GM18867 (cell line): ENCODE measurements around the gene MEF2B.
"Not testable (repeated sequence)": the region's sequence is repeated elsewhere in the genome, so short reads cannot be mapped to it uniquely, and the experiment has no call there.

Experiments used
- ATAC-seq: cut with Tn5 transposase; IDR thresholded peaks from one replicate; pipeline ENCODE4 v1.9.1; 2021; ENCODE audit warnings: mild to moderate bottlenecking, moderate library complexity; ENCODE audit not compliant: unreplicated experiment

The MEF2B gene

DNA sequence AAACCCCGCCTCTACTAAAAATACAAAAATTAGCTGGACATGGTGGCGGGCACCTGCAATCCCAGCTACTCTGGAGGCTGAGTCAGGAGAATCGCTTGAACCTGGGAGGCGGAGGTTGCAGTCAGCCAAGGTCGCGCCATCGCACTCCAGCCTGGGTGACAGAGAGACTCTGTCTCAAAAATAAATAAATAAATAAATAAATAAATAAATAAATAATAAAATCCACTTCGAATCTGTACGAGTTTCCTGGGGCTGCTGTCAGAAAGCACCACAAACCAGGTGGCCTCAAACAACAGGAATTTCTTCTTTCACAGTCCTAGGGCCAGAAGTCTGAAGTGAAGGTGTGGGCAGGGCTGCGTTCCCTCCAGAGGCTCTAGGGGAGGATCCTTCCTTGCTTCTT lies 67.5 kb downstream of the MEF2B start:
- ATAC-seq: not testable (repeated sequence)

DNA sequence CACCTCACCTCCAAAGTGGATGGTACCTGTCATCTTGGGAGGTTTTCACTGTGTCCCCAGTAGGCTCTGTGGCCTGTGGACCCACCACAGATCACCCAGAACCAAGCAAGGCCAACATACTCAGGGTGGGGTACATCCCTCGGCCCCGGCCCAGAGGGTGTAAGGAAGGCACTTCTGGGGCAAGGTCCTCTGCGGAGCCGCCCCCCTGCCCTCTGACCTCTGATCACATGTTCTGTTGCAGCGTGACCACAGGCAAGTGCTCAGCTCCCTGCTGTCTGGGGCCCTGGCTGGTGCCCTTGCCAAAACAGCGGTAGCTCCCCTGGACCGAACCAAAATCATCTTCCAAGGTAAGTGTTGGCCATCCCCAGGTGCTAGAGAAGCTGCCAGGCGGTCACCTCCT lies 68.5 kb downstream of the MEF2B start:
- no peak for ATAC-seq

DNA sequence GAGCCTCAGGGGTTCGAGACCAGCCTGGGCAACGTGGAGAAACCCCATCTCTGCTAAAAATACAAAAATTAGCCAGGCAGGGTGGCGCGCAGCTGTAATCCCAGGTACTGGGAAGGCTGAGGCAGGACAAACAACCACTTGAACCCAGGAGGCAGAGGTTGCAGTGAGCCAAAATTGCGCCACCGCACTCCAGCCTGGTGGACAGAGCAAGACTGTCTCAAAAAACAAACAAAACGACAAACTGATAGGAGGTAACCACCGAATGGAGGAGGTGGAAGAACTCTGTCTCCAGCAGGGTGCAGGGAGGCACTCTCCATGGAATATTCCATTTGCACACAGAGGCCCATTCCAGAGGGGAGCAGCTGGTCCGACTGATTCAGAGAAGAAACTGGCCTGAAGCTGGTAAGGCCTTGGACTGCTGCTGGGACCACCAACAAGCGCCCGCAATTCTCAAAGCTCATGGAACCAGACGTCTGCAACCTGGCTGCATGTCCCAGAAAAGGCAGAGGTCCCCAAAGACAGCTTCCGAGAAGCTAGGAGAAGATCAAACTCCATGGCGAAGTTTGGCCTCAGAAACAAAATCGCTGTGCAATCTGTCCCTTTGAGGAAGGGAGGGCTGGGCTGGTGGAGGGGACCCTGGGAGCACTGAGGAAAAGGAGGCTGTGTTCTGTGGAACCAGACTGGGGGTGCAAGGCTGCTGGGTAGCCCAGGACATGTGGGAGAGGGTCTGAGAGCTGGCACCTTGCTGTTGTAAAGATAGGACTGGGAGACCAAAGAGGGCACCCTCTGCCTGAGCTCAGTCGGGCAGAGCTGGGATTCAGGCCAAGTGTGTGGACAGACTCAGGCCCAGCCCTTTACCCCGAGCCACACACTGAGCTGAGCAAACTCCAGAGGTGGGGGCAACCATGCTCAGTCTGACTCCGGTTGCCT lies 71.1 kb downstream of the MEF2B start:
- ATAC-seq: no peak

DNA sequence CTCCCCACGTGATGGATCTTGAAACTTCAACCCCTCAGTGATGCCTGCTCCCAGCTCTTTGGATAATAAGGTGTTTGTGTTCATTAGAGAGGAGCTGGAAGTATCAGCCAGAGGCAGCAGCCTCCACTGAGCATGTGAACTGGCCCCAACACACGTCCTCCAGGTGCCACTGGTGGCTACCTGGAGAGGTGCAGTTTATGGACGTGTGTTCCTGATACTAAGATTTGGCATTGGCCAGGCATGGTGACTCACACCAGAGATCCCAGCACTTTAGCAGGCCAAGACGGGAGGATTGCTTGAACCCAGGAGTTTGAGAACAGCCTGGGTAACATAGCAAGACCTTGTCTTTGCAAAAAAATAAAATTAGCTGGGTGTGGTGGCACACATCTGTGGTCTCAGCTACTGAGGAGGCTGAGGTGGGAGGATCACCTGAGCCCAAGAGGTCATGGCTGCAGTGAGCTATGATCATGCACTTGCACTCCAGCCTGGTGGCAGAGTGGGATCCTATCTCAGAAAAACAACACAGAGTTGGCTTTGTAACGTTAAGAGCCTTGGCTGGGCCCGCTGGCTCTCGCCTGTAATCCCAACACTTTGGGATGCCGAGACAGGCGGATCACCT lies 71.9 kb downstream of the MEF2B start:
- ATAC-seq: no peak

DNA sequence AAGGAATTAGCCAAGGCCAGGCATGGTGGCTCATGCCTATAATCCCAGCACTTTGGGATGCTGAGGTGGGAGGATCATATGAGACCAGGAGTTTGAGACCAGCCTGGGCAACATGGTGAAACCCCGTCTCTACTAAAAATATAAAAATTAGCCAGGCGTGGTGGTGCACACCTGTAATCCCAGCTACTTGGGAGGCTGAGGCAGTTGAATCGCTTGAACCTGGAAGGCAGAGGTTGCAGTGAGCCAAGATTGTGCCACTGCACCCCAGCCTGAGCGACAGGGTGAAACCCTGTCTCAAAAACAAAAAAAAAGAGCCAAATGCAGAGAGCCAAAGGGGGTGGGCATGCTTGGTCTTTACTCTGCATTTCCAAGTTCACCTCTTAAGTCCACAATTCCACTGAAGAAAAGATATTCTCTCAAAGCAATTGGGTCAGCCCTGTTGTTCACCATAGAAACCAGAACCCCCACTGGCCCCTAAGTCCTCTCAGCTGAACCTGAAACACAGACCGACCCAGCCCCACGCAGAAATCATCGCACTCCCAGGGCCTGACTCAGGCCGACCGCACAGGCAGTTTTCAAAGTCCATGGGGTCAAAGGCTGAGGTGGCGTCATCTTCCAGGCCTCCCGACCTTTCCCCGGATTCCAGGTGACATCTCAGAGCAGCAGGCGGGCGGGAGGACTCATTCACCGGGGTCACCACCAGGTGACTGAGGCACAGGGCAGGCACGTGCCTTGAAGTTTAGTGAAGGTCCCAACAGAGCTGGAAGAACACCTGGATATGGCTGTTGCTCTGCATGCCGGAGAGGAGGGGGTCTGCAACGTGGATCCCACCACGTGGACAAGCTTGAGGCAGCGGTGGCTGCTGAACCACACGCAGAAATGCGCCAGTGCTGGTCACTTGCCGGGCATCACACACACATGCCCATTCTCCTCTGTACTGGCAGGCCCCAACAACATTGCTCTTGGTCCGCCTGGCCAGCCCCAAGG lies 73.1 kb downstream of the MEF2B start:
- no peak for ATAC-seq

DNA sequence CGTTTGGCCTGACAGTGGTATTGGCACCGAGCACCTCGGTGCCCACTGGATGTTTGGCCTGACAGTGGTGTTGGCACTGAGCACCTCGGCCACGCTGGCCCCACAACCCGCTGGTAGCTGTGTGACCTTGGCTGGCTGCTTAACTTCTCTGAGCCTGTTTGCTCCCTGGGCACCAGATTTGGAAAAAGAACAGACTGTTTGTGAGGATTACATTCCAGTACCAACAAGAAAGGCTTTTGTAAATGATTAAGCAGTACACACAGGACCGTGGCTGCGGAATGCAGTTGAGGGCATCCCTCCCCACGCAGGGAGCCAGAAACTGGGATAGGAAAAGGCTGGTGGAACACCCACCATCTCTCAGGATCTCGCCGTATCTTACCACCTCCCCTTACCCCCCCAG lies 74.4 kb downstream of the MEF2B start:
- no peak for ATAC-seq
